ENCODE data around the gene LMAN2.

DNA sequence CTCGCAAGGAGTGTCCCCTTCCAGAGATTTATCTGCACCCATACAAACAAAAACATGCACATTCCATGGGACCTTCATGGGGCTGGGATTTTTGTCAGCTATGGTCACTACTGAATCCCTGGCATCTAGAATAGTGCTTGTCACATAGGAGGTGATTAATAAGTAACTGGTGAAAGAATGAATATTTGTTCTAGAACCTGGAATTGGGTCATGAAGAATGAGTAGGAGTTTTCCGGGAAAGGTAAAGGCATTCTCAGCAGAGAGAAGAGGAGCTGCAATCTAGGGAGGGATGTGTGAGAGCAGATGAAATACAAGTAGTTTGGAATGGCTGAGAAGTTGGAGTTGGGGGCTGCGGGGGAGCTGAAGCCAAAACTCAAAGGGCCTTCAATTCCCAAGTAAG lies 2.8 kb upstream of the LMAN2 start:
- no peak for TF ChIP-seq CTCF (IDR thresholded peaks at IDR 0.05)
- TF ChIP-seq POLR2AphosphoS5 (IDR thresholded peaks at IDR 0.05): no peak
